MV-4-11 (cell line): ENCODE measurements around the gene CPE.

Experiments used
- DNase-seq: peaks from one replicate; lab custom pipeline; 2025; lab: John Stamatoyannopoulos, UW

Gene CPE

GRCh38 chr4:165508372-165509120 lies 129.7 kb downstream of the CPE start:
- DNase-seq, result no peak

- no peak for DNase-seq
Observed at GRCh38 chr4:165512424-165512823, 133.6 kb downstream of the CPE start.

- DNase-seq, result no peak
Observed at GRCh38 chr4:165514739-165515138, 135.9 kb downstream of the CPE start.

- DNase-seq, result no peak
Observed at GRCh38 chr4:165515201-165515600, 136.4 kb downstream of the CPE start.

GRCh38 chr4:165516281-165516833 lies 137.5 kb downstream of the CPE start:
- DNase-seq, result no peak

- no peak for DNase-seq
Observed at GRCh38 chr4:165517216-165517615, 138.4 kb downstream of the CPE start.

- no peak for DNase-seq
Observed at GRCh38 chr4:165518024-165518616, 139.3 kb downstream of the CPE start.

GRCh38 chr4:165518686-165519085 lies 139.9 kb downstream of the CPE start:
- no peak for DNase-seq

- no peak for DNase-seq
Observed at GRCh38 chr4:165519591-165519990, 140.8 kb downstream of the CPE start.

- no peak for DNase-seq
Observed at GRCh38 chr4:165520086-165520485, 141.3 kb downstream of the CPE start.

GRCh38 chr4:165522050-165522449 lies 143.2 kb downstream of the CPE start:
- DNase-seq, result peak; percentile 59

- DNase-seq, result no peak
Observed at GRCh38 chr4:165524532-165525190, 145.9 kb downstream of the CPE start.

GRCh38 chr4:165532976-165533375 lies 154.2 kb downstream of the CPE start:
- DNase-seq, result no peak

GRCh38 chr4:165537028-165537648 lies 158.3 kb downstream of the CPE start:
- DNase-seq, result no peak

- no peak for DNase-seq
Observed at GRCh38 chr4:165539801-165540200, 161.0 kb downstream of the CPE start.

GRCh38 chr4:165540206-165540830 lies 161.5 kb downstream of the CPE start:
- no peak for DNase-seq

- no peak for DNase-seq
Observed at GRCh38 chr4:165541851-165542459, 163.1 kb downstream of the CPE start.

GRCh38 chr4:165542476-165542875 lies 163.7 kb downstream of the CPE start:
- no peak for DNase-seq
